GM12878 (cell line): Measurements from ENCODE around the gene CNOT3. TPM values are rescaled to one million over a fixed set of nuclear protein-coding genes. Genes with fewer than 3 reads are reported as not detected.

Source experiments
- BRCA1 ChIP-seq: IDR thresholded peaks from 2 replicates; pipeline ENCODE4 v1.6.1; 2011; ENCODE audit warnings: low read depth, low read length, improper control_type of control experiment
- CBFB ChIP-seq: IDR thresholded peaks from 2 replicates; pipeline ENCODE4 v1.6.1; 2016; ENCODE audit warnings: antibody characterized with exemption, low read depth
- CHD2 ChIP-seq: IDR thresholded peaks from 2 replicates; pipeline ENCODE4 v1.6.1; 2011; ENCODE audit warnings: low read depth, low read length, improper control_type of control experiment, borderline replicate concordance
- CTCF ChIP-seq, 3 experiments: IDR thresholded peaks in 2 of 3; conservative IDR thresholded peaks in 1 of 3; 2 replicates each; pipeline ENCODE4 v1.5.1; 2011; ENCODE audit warnings: low read depth in 3 of 3, low read length in 3 of 3, mild to moderate bottlenecking in 3 of 3, control low read depth in 2 of 3, moderate library complexity in 2 of 3, inconsistent platforms in 1 of 3, mixed read lengths in 1 of 3; ENCODE audit not compliant: control insufficient read depth in 2 of 3, insufficient read depth in 1 of 3; ENCODE audit errors: extremely low read depth in 1 of 3
- FOXK2 ChIP-seq: fragments of 450-650 bp; IDR thresholded peaks from 2 replicates; pipeline ENCODE4 v1.6.1; 2017; ENCODE audit warnings: mild to moderate bottlenecking, moderate library complexity
- GATAD2B ChIP-seq: fragments of 450-650 bp; conservative IDR thresholded peaks from 2 replicates; pipeline ENCODE4 v1.6.1; 2017; ENCODE audit warnings: low read depth, mild to moderate bottlenecking, moderate library complexity
- HDGF ChIP-seq: fragments of 450-650 bp; IDR thresholded peaks from 2 replicates; pipeline ENCODE4 v1.6.1; 2016; ENCODE audit warnings: antibody characterized with exemption
- IRF3 ChIP-seq: fragments of 450-650 bp; IDR thresholded peaks from 2 replicates; pipeline ENCODE4 v1.6.1; 2014; ENCODE audit warnings: mild to moderate bottlenecking
- KAT2A ChIP-seq: conservative IDR thresholded peaks from 2 replicates; pipeline ENCODE4 v1.6.1; 2011; ENCODE audit warnings: low read depth, low read length; ENCODE audit not compliant: control insufficient read depth
- KDM1A ChIP-seq: fragments of 200-600 bp; sonication (generic); IDR thresholded peaks from 2 replicates; pipeline ENCODE4 v1.6.1; 2016; ENCODE audit warnings: borderline replicate concordance
- LARP7 ChIP-seq: fragments of 450-650 bp; IDR thresholded peaks from 2 replicates; pipeline ENCODE4 v1.6.1; 2017; ENCODE audit warnings: mild to moderate bottlenecking
- MEF2B ChIP-seq: fragments of 450-650 bp; IDR thresholded peaks from 2 replicates; pipeline ENCODE4 v1.6.1; 2018; ENCODE audit warnings: mild to moderate bottlenecking, moderate library complexity; ENCODE audit not compliant: partially characterized antibody, poor library complexity, severe bottlenecking
- NFIC ChIP-seq: IDR thresholded peaks from 2 replicates; pipeline ENCODE4 v1.6.1; 2012; ENCODE audit warnings: low read depth, mild to moderate bottlenecking, inconsistent platforms, low read length, moderate library complexity
- NFYA ChIP-seq: IDR thresholded peaks from 2 replicates; pipeline ENCODE4 v1.6.1; 2011; ENCODE audit warnings: low read depth, mild to moderate bottlenecking, low read length, improper control_type of control experiment, borderline replicate concordance
- POLR2A ChIP-seq: IDR thresholded peaks from 2 replicates; pipeline ENCODE4 v1.6.1; 2011; ENCODE audit warnings: low read depth, mild to moderate bottlenecking, low read length
- POLR2AphosphoS2 ChIP-seq: IDR thresholded peaks from 2 replicates; pipeline ENCODE4 v1.6.1; 2011; ENCODE audit warnings: low read depth, mild to moderate bottlenecking, low read length, improper control_type of control experiment, moderate library complexity
- RAD21 ChIP-seq: IDR thresholded peaks from 2 replicates; pipeline ENCODE4 v1.6.1; 2011; ENCODE audit warnings: mild to moderate bottlenecking, low read depth, low read length, moderate library complexity; ENCODE audit not compliant: insufficient read depth
- SIX5 ChIP-seq: IDR thresholded peaks from 2 replicates; pipeline ENCODE4 v1.6.1; 2011; ENCODE audit warnings: mild to moderate bottlenecking, low read depth, low read length, moderate library complexity; ENCODE audit not compliant: severe bottlenecking
- SUPT20H ChIP-seq: IDR thresholded peaks from 2 replicates; pipeline ENCODE4 v1.6.1; 2011; ENCODE audit warnings: low read depth, mild to moderate bottlenecking, low read length, moderate library complexity, borderline replicate concordance; ENCODE audit not compliant: control insufficient read depth
- USF1 ChIP-seq: IDR thresholded peaks from 2 replicates; pipeline ENCODE4 v1.6.1; 2011; ENCODE audit warnings: borderline replicate concordance, low read depth, mild to moderate bottlenecking, moderate library complexity, mixed read lengths, low read length; ENCODE audit not compliant: insufficient read depth; ENCODE audit errors: extremely low read length
- ZNF207 ChIP-seq: fragments of 450-650 bp; IDR thresholded peaks from 2 replicates; pipeline ENCODE4 v1.6.1; 2014; ENCODE audit warnings: antibody characterized with exemption, mild to moderate bottlenecking, borderline replicate concordance
- ZNF274 ChIP-seq: IDR thresholded peaks from one replicate; pipeline ENCODE4 v1.8.0; 2011; ENCODE audit not compliant: insufficient read length, insufficient read depth
- polyA plus RNA-seq, 11 experiments: library from polyadenylated mRNA; depleted of rRNA in 4 of 11; unstranded in 6 of 11; stranded (reverse) in 5 of 11; fragments of >200 nt; fragmentation: Nextera tagmentation in 4 of 11; fragmentation: Illumina TruSeq in 1 of 11; extraction: Ambion mirVana in 4 of 11; extraction: Trizol in 1 of 11; gene quantifications; 1 replicate in 1 of 11; 2 replicates in 10 of 11; pipeline versions ENCODE4 v1.2.1 to v1.2.3, GENCODE V29; 2011 to 2016; ENCODE audit warnings: inconsistent platforms in 2 of 11, missing spikeins in 2 of 11, low read depth in 1 of 11
- total RNA-seq, 4 experiments: library from RNA; depleted of rRNA in 3 of 4; stranded (reverse); fragments of >200 nt in 3 of 4; fragmentation: Illumina TruSeq in 1 of 4; extraction: Trizol in 1 of 4; gene quantifications; 2 replicates each; pipeline versions ENCODE4 v1.2.1 to v1.2.3, GENCODE V29; 2013 to 2021
- TF ChIP-seq, protein P1 (sequence below): fragments of 450-650 bp; IDR thresholded peaks from 2 replicates; pipeline ENCODE4 v1.6.1; 2018; ENCODE audit warnings: mild to moderate bottlenecking, low read depth, moderate library complexity; ENCODE audit not compliant: partially characterized antibody

Gene CNOT3
- total and polyA plus RNA-seq, 10 of the 15 experiments (the other 5 are each of a cell fraction or from before 2014, with no cell fraction given), result 0.14 to 45.1 (median 14.0) TPM

DNA sequence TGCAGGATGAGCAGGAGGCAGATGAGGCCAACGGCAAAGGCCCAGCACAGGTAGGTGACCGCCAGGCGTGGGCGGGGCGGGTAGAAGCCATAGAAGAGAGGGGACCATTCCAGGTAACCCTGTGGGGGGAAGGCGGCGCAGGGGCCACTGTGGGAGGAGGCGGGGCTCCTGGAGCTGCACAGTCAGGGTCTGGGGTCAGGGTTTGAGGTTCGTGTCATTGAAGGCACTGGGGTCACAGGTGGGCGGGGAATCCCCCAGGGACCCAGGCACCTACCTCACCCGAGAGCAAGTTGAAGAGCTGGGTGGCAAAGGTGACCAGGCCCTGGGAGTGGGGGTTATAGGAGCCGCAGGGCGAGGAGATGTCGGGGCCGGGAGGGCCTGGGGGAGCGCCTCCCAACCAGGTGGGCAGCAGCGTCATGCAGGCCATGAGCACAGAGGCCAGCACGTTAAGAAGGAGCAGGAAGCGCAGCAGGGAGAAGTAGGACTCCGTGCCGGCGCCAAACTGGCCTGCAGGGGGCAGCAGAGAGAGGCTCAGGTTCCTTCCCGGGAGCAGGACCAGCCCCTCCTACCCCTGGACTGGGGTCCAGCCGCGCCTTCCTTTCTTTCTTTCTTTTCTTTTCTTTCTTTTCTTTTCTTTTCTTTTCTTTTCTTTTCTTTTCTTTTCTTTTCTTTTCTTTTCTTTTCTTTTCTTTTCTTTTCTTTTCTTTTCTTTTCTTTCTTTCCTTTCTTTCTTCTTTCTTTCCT lies 30.8 kb downstream of the CNOT3 start (continued):
- TF ChIP-seq IRF3 (no peak), CBFB (no peak), GATAD2B (no peak), NFYA (no peak), POLR2A (no peak), CHD2 (no peak), ZNF207 (no peak), CTCF (IDR thresholded peaks at IDR 0.05 in 2 of 3, conservative IDR thresholded peaks at IDR 0.05 in 1 of 3; ENCODE audit: control insufficient read depth in 2 of 3, extremely low read depth in 1 of 3, insufficient read depth in 1 of 3, low read depth in 3 of 3, low read length in 3 of 3) (peak; percentile 72 to 91 (median 81)), FOXK2 (no peak), BRCA1 (no peak), SIX5 (no peak), USF1 (no peak), LARP7 (0 out of 2 replicates have a peak, but pooled peaks have one; percentile 23), SUPT20H (no peak), RAD21 (peak; percentile 66), NFIC (no peak), HDGF (no peak), KDM1A (no peak), POLR2AphosphoS2 (no peak), MEF2B (peak; percentile 79), ZNF274 (no peak), KAT2A (no peak)
- TF ChIP-seq, protein P1, sequence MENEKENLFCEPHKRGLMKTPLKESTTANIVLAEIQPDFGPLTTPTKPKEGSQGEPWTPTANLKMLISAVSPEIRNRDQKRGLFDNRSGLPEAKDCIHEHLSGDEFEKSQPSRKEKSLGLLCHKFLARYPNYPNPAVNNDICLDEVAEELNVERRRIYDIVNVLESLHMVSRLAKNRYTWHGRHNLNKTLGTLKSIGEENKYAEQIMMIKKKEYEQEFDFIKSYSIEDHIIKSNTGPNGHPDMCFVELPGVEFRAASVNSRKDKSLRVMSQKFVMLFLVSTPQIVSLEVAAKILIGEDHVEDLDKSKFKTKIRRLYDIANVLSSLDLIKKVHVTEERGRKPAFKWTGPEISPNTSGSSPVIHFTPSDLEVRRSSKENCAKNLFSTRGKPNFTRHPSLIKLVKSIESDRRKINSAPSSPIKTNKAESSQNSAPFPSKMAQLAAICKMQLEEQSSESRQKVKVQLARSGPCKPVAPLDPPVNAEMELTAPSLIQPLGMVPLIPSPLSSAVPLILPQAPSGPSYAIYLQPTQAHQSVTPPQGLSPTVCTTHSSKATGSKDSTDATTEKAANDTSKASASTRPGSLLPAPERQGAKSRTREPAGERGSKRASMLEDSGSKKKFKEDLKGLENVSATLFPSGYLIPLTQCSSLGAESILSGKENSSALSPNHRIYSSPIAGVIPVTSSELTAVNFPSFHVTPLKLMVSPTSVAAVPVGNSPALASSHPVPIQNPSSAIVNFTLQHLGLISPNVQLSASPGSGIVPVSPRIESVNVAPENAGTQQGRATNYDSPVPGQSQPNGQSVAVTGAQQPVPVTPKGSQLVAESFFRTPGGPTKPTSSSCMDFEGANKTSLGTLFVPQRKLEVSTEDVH, result no peak
